PFSK-1 (cell line): Measurements from ENCODE around the gene PTPRJ.

ENCODE experiments used
- FOXP2 ChIP-seq: optimal IDR thresholded peaks from 2 replicates; pipeline ENCODE3; 2011; ENCODE audit warnings: borderline replicate concordance, control low read depth, inconsistent platforms; ENCODE audit not compliant: insufficient read depth; ENCODE audit errors: extremely low read length, extremely low read depth
- POLR2AphosphoS5 ChIP-seq: IDR thresholded peaks from 2 replicates; pipeline ENCODE4 v1.6.1; 2012; ENCODE audit warnings: low read depth, mild to moderate bottlenecking, control low read depth, low read length, moderate library complexity
- SIN3A ChIP-seq: IDR thresholded peaks from 2 replicates; pipeline ENCODE4 v1.6.1; 2012; ENCODE audit warnings: mild to moderate bottlenecking, low read length, moderate library complexity, borderline replicate concordance; ENCODE audit not compliant: insufficient read depth
- TAF1 ChIP-seq: IDR thresholded peaks from 2 replicates; pipeline ENCODE4 v1.6.1; 2012; ENCODE audit warnings: low read length, control low read depth, borderline replicate concordance; ENCODE audit not compliant: insufficient read depth
- TF ChIP-seq, protein P1 (sequence below), 2 experiments: IDR thresholded peaks; 2 replicates each; pipeline versions ENCODE4 v1.6.1 to v1.8.0; 2011 to 2012; ENCODE audit warnings: low read depth in 2 of 2, low read length in 2 of 2, control low read depth in 1 of 2, inconsistent platforms in 1 of 2, mild to moderate bottlenecking in 1 of 2, moderate library complexity in 1 of 2; ENCODE audit not compliant: insufficient read depth in 1 of 2

The PTPRJ gene

DNA sequence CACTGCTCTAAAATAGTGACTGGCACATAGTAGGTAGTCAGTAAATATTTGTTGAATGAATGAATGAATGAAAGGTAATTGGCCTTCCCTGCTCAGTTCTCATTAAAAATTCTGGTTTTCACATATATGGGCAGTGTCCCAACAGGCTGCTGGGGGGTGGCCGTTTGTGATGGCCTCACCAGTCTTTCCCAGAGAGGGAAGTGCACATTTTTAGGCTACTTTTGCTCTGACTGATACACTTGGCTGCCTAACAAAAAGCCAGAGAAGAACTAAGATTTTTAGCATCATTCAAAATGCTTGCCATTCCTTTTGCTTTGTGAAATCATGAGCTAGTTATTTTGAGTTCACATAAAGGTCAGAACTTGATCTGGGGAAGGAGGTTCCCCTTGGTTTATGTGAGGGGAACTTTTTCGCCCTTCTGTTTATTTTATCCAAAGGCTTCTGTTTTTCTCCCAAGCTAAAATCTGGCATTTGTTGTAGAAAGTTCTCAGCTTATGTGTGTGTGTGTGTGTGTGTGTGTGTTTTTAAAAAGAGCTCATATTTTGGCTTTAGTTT, 83.1 kb downstream of the PTPRJ start:
- no peak for TF ChIP-seq TAF1
- no peak for TF ChIP-seq FOXP2
- TF ChIP-seq POLR2AphosphoS5, result no peak
- TF ChIP-seq SIN3A, result no peak
- TF ChIP-seq, protein P1, sequence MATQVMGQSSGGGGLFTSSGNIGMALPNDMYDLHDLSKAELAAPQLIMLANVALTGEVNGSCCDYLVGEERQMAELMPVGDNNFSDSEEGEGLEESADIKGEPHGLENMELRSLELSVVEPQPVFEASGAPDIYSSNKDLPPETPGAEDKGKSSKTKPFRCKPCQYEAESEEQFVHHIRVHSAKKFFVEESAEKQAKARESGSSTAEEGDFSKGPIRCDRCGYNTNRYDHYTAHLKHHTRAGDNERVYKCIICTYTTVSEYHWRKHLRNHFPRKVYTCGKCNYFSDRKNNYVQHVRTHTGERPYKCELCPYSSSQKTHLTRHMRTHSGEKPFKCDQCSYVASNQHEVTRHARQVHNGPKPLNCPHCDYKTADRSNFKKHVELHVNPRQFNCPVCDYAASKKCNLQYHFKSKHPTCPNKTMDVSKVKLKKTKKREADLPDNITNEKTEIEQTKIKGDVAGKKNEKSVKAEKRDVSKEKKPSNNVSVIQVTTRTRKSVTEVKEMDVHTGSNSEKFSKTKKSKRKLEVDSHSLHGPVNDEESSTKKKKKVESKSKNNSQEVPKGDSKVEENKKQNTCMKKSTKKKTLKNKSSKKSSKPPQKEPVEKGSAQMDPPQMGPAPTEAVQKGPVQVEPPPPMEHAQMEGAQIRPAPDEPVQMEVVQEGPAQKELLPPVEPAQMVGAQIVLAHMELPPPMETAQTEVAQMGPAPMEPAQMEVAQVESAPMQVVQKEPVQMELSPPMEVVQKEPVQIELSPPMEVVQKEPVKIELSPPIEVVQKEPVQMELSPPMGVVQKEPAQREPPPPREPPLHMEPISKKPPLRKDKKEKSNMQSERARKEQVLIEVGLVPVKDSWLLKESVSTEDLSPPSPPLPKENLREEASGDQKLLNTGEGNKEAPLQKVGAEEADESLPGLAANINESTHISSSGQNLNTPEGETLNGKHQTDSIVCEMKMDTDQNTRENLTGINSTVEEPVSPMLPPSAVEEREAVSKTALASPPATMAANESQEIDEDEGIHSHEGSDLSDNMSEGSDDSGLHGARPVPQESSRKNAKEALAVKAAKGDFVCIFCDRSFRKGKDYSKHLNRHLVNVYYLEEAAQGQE (IDR thresholded peaks at IDR 0.05; ENCODE audit: insufficient read depth in 1 of 2, low read depth in 2 of 2, low read length in 2 of 2), result no peak

DNA sequence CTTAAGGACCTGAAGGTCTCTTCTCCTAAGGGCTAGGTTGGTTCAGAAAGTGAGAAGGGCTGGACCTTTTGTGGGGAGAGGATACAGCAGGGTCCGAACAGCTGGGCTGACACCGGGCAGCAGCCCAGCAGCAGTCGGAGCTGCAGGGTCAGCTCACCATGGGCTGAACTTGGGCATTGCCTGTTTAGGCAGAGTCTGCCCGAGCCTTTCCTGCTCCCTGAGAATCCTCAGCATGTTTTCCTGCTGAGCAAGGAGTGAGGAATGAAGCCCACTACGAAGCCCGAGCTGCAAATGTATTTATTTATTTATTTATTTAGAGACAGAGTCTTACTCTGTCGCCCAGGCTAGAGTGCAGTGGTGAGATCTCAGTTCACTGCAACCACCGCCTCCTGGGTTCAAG, 83.9 kb downstream of the PTPRJ start:
- TF ChIP-seq TAF1, result no peak

DNA sequence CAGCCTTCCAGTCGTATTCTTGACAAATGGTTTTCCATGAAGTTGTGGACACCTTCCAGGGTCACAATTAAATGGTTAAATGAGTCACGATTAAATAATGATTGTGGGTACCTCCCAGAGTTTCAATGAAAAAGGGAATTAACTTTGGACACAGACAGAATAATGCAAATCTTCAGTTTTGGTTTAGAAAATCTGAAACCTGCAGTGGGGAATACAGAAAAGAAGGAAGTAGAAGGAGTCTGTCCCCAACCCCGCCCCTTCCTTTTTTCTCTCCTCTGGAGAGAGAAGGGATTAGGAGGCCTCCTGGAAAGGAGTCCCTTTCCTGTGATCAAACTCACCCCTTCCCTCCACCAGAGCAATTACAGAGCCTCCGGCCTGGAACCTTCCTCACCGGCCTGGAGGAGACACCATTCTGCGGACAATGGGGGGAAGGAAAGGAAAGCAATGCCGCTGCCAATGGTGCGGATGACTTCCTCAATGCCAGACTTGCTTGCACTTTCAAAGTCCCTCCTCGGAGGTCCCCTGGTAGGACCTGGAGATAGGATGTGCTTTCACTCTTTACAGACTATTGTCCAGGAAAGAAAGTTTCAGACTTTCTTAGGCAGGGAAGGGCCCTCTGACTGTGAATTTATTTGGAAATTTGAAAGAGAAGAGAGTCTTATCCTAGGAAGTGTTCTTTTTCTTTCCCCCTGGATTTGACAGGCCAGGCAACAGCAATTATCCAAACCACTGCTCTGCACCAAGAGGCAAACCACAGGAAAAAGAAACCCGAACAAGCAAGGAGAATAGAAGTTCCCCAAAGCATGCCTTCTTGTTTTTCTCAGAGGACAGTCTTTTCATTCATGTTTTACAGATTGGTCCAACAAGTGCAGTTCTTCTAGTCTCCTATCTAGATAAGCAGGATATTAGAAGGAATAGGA, 86.8 kb downstream of the PTPRJ start:
- TF ChIP-seq SIN3A, result peak; percentile 47; the same call in 1 of the 2 replicates
- no peak for TF ChIP-seq FOXP2

DNA sequence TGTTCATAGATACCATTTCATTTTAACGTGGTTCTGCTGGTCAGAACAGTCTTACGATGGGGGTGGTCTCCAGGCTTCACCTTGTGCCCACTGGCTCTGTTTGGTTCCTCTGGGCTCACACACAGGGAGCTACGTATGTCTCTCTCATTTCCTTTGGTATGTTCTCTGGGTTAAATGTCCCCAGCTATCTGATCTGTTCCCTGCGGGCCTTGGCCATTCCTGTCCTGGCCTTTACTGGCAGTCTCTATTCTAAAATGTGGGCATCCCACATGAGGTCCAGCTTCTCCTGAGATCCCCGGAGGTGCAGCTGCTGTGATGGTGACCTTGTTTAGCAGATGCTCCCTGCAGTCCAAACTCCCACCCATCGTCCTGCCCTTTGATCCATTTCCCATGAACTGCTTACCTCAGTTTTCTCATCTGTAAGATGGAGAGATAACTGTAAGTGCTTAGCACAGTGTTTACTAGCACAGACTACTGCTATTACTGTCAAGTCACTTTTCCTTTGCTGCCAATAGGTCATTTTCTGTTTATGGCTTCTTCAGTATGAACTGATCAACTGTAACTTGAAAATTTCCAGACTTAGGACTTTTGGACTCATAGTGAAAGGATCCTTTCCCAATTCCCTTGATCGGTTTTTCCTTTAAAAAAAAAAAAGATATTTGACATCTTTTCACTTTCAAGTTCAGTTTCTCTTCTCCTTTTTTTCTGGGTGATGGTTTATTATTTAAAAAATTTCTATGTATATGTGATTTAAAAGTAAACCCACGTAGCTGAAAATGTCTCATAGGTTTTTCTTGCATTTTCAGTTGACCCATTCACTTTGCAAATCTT, 92.9 kb downstream of the PTPRJ start:
- no peak for TF ChIP-seq POLR2AphosphoS5
- no peak for TF ChIP-seq TAF1
- TF ChIP-seq, protein P1 (IDR thresholded peaks at IDR 0.05; ENCODE audit: insufficient read depth in 1 of 2, low read depth in 2 of 2, low read length in 2 of 2), result no peak
- no peak for TF ChIP-seq FOXP2
- TF ChIP-seq SIN3A, result no peak

DNA sequence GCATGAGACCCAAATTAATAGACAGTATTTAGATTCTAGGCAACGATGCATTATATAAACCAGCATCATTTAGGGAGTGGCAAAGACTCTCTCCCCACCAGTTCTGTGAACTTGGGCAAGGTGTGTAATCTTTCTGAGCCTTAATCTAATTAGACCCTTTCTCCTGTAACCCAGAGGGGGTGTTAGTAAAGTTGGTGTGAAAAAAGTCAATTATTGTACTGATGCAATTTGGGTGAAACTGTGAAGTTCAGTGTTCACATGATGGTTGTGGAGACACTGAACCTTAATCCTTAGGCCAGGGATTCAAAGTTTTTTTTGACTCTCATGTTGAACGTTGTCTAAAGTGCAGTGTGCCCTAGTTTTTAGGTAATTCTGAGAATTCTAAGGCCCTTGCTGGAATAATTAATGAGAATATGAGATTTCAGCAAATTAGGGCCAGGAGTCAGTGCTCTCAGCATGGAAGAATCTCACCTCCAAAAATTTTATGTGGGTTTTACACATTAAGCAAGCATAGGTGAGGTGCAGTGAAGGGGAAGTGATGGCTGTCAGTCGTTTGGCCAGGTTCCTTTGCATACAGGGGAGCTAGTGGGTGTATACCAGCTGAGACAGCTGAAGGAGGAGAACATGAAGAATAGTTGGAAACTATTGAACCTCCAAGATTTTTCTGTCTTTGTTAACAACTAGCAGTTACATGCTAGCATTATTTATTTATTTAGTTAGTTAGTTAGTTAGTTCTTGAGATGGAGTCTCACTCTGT, 94.2 kb downstream of the PTPRJ start:
- TF ChIP-seq FOXP2 (no peak), POLR2AphosphoS5 (no peak), SIN3A (no peak), TAF1 (no peak)
- TF ChIP-seq, protein P1 (IDR thresholded peaks at IDR 0.05; ENCODE audit: insufficient read depth in 1 of 2, low read depth in 2 of 2, low read length in 2 of 2), result no peak
